GM03348 (cell line): ENCODE data around the gene EPHA3.
A peak's percentile ranks its signal among the peaks of the same experiment; 100 is the strongest.

ENCODE experiments used
- DNase-seq: peaks from one replicate; pipeline ENCODE4 v3.0.0; 2012; ENCODE audit warnings: low spot score

The EPHA3 gene

DNA sequence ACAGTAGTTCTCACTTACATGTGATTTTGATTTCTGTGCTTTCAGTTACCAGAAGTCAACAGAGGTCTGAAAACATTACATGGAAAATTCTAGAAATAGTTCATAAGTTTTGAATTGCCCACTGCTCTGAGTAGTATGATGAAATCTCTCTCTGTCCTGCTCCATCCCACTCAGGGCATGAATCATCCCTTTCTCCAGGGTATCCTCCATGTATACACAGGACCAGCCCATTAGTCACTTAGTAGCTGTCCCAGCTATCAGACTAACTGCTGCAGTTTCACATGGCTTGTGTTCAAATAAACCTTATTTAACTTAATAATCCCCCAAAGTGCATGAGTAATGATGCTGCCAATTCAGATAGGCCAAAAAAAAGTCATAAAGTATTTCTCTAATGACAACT lies 38.6 kb downstream of the EPHA3 start:
- peak; percentile 74 for DNase-seq

DNA sequence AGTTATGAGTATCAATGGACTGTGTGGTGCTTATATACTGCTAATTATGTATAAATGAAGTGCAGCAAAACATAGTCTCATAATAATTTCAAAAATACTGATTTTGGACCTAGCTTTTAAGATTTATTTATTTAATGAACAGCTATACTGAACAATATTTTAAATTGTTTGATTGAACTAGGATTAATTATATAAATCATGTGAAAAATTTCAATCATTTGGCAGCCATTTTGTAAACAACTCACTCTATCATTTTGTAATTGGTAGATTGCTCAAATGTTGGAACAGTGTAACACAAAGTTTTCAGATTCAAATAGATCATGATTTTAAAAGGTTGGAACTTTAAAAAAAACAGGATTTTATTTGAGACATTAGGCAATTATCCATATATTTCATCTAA lies 47.0 kb downstream of the EPHA3 start:
- no peak for DNase-seq

DNA sequence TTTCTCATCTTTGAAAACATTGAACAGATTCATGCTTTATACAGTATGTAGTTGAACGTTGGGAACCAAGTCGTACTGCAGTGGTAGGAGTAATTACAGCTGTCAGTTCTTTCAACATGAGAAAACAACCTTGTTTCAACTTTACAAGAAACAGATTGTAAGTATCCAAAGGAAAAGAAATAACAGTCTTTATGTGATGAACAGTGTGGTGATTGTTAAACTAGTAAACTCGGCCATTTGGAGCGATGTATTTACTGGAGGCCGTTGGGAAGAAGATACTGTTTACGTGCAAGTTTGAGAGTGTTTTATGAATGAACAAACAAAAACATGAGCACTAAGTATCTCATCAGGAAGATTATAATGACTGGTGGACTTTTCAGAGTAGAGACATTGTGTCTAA lies 48.4 kb downstream of the EPHA3 start:
- DNase-seq = no peak

DNA sequence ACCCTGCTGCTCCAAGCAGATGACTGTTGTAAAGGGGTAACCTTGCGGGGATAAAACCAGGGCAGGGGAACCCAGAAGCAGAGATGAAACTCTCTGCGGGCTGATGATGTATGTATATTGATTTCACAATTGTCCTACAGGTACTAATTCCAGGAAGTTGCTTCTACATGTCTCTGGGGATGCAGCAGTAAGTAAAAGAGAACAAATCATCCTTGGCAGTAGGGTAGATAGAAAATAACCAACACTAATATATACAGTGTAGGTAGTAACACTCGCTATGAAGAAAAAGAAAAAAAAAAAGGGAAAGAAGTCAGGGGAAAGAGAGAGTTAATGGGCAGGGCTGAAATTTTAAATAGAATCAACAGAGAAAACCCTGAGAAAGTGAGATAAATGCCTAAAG lies 50.2 kb downstream of the EPHA3 start:
- no peak for DNase-seq

DNA sequence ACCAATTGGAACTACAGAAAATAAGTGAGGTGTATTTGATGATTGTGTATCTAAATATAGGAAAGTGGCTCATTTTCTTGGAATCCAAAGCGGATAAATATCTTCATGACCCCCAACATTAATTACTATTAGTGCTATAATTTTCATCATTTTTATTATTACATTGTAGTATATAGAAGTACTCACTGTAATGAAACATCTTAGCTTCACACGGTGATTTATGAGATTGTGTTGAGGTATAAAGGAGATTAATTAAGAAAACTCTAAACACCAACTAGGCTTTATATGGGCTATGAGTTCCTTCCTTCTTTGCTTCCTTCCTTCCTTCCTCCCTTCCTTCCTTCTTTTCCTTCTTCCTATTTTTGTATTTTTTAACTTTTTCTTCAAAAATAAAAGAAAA lies 52.2 kb downstream of the EPHA3 start:
- no peak for DNase-seq

DNA sequence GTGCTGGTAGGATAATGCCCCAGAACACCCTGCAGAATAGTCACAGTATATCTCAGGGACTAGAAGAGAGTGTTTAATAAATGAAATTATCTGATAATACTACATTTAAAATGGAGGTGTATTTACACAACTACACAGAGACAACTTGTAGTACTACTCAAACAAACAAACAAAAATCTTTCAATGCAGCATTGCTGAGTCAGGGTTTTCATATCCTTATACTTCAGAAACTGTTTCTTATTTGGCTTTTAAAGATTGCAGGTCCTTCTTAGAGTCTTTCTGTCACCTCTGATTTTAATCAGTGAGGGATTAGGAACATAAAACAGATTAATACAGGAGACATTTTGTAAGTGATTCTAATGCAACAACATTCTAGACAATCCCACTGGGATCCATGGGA lies 57.4 kb downstream of the EPHA3 start:
- DNase-seq = no peak

DNA sequence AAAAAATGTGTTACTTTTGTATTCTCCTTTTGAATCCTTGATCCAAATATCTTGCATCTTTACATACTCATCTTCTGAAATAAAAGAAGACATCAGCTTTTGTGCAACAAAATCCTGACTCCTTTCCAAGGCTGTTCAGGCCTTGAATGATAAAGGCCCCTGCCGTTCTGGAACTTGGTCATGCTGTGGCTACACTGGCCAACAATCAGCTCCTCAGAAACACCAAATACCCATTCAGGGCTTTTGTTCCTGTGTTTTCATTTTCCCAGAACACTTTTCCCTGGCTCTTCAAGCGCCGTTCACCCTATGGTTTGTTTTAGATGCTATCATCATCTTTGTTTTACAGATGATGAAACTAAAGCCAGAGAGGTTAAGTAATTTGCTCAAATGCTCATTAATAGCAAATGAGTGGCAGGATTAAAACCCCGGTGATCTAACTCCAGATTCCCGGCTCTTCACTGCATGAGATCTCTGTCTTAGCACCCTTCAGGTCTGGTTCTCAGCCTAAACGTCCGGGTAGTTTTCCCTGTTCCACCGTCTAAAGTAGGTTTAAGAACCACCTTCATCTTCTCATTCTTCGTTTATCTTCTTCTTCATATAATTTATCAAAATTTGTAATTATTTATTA lies 58.3 kb downstream of the EPHA3 start:
- no peak for DNase-seq

DNA sequence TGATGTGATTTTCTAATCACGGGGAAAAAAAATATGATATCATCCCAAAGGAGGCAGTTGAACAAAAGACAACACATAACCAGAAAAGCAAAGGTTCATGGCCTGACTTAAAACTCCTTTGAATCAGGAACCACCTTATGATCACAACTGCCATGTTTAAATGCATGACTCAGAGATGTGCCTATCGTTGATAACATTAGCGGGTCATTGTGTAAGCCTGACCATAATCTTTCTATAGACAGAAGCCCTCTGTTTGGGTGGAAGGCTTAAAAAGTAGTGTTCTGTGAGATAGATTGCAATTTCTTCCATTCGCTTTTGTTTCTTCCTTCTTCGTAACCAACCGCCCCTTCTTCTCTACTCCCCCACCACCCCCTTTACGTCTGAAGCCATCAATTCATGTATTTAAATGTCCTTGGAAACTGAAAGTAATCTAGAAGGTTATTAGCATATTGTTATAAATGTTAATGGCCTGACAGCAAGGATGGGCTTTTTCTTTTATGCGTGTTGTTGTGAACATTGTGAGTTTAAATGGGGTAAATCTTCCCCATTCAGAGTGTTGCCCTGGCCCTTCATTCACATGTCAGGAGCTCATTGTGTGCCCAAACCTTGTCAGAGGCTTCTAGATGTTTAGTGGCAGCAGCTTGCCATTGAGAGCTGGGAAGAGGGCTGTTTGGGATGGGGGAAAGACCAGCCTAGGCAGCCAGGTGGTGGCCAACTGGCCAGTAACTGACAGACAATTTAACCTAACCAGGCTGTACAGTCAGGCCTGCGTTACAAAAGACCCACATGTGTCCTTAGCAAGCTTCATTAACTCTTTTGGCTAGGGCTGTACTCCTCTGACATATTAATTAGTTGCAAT lies 64.5 kb downstream of the EPHA3 start:
- DNase-seq = no peak

DNA sequence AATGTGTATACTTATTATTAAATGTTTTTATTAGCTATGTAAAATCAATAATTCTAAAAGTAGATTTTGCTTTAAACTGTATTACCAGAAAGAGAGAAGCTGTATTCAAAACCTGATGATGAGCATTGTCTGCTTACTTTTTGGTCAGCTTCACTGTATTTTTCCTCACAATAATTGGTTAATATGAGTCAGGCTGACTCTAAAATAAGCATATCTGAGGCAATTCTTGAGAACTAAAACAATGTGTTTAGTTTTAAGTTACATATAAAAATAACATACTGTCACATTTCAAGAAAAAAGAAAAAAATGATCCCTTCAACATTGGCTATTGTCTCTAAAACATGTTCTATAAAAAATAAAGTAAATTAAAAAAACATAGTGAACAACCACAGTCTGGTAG lies 66.1 kb downstream of the EPHA3 start:
- peak; percentile 2 for DNase-seq

DNA sequence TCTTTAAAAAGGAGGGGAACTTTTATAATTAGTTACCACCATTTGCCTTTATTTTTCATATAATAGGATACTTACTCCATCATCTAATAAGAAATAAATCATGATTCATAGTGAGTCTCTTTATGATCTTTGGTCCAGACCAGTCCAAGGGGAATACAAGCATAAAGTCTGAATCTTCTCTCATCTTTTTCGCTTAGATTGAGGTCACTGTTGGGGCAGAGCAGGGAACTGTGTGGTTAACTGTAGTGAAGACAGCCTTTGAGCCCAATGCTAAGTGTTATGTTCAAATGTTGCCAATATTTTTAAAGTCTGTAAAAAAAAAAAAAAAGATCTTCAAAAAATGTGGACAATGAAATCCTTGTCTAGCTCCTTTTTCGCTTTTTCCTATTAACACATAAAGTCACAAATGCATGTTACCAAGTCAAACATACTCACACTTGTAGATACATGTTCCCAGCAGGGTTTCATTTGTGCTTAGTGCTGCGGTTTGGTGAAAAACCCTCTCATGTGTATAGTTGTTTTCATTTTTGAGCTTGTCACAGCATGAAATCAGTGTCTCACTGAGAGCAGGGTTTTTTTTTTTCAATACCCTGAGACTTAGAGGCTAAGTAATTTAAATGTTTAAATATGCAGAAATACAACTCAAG lies 72.1 kb downstream of the EPHA3 start:
- no peak for DNase-seq

DNA sequence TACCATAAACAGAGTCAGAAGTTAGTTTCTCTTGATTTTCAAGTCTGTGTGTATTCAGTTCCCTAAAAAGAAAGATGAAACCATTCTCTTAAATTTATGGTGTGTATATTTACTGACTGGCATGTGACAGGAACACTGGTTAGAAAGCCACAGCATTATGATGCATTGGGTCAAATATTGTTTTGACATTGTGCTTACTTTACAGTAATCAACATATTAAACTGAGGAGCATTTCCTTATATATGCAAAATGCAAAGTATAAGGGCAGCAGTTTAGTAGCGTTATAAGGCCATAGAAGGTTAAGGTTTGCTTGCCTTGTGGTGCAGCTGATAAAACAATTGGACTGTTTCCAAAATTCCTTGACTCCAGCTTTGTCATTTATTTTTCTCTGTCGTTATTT lies 72.9 kb downstream of the EPHA3 start:
- DNase-seq = no peak

DNA sequence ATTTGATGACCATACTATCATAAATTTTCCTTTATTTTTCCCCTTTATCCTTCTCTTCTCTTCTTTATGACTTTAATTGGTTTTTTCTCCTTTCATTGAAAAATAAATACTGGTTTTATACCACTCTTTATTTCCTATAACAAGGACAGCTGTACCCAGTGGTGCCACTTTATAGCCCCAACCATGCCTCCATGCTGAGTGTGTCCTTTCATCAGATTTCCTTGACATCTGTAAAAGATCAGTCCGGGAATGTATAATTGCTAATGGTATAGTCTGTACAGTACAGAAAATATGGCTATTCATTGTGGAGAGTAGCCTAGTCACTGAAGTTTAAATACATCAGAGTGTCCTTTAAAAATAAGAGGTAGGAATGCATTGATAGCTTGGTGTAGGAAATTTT lies 74.6 kb downstream of the EPHA3 start:
- DNase-seq = no peak

DNA sequence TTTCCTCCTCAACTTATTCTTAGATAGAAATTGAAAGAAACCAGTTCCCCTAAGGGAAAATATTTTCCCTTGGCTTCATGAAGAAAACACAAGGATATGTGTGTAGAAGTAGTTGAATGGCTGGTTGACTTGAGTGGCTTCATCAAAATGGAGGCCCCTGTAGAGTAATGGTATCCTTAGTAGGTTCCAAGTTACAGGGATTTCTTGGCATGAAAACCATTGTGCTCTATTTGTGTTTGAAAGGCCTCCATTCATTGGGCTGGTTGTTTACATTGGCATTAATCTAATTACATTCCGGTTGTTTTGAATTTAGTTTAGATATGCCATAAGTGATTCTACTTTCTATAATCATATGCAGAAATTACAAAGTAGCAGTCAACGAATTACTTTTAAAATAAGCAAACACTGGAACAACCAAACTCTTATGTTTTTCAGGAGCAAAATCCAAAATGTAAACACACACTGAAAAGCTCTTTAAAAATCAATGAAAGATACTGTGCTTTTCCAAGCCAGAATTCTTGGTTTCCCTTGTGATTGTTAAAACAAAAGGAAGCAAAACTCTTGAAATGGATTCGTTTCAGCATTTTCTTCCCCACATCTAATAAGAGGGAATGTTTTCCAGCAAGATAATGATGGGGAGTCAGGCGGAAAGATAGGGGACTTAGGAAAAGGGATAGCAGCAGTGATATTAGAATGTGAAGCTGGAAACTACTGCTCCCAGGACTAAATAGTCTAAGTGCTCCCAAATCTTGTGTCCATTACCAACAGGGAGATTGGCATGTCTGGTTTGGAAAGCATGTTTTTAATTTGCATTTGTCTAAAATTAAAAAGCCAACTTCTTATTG lies 77.0 kb downstream of the EPHA3 start:
- DNase-seq = no peak

DNA sequence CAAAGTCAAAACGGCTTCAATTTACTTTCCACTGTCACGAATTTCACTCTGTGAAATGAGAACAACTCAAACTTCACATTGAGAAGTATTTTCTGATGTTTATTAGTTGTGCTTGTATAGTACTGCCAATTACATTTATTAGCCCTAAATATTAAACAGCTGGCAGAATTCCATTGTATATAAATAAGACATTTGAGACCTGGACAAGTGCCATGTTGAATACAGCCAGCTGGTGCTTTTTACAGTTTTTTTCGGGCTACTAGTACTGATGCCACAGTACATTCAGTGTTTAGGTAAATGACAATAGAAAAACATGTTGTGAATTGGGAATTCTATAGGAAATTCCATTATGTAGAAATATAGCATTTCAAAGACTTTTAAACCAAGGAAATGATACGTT lies 79.0 kb downstream of the EPHA3 start:
- no peak for DNase-seq

DNA sequence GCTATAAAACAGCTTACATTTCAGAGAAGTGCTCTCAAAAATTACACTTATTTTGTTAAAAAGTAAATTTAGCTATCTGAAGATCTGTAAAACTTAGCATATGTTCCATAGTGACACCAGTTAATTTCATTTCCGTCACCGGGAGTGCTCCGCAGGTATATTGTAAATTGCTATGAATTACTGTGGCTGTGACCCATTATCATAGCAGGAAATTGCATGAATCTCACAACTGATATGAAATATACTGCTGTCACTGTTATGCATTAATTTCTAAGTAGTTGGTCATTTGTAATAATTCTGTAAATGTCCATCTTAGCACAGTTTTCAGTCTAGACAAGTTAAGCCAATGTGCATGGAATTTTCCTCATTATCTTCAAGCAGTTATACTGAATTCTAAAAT lies 91.2 kb downstream of the EPHA3 start:
- DNase-seq = no peak

DNA sequence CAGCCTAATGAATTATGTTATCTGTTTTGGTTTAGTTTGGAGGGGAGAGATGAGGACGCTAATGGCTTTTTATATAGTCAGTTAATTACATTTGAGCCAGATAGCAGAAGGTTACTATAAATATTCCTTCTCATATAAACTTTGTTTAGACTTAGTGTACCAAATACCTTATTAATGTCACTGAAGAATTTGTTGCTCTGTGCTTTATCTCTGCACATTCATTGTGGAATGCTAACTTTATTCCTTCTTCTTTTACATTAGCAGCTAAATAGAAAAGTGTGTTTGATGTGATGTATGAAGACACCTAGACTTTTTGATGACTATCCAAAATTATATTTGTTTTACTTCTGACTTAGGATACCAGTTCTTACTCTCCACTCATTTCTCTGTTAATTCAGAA lies 105.2 kb downstream of the EPHA3 start:
- DNase-seq = no peak

DNA sequence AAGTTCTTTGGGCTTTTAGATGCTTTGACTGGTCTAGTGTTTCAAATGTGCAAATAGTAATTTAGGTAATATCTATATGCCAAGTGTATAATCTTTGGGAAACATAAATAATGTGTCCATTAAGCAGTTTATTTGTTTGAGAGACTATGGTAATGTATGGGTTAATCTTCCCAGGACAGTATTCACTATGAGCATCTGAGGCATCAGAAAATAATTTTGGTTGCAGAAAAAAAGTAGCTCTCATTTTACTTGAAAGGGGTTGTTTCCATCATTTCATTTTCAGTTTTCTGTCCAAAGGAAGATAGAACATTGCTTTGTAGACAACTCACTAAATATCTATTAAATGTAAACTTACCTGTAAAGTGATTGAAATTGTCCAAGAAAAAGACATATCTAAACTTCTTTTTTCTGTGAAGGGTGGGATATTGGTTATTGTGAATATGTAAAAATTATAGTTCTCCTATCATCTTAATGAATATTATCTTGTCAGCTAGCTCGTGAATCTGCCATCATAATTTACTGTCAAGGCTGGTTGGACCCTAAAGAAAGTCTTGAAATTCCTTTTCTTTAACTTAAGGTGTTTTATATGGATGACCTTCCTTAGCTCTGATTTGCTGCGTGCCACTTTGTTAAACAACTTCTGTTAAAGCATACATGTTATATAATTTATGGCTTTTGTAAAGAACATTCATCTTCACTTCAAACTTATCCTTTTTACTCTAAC lies 108.8 kb downstream of the EPHA3 start:
- DNase-seq = no peak

DNA sequence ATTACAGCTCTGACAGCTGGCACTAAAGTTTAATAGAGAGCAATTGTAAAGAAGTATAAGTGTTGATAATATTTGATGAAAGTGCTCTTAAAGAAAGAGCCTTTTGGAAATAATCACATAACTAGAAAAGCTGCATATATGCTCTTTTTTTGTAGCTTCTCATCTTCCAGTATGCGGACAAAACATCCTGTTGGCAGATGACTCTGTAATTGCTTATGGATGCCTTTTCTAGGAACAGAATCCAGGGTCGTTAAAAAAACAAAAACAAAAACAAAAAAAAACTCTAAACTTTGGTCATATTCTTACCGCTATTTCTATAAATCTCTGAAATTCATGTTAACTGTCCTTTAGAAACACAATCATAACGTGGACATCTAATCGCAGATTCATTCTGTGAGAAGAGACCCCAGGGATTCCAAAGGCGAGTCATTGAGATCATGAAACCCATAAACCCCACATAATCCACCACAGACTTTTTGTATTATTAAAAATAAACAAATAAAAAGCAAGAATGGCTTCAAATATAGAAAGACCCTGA lies 109.8 kb downstream of the EPHA3 start:
- no peak for DNase-seq

DNA sequence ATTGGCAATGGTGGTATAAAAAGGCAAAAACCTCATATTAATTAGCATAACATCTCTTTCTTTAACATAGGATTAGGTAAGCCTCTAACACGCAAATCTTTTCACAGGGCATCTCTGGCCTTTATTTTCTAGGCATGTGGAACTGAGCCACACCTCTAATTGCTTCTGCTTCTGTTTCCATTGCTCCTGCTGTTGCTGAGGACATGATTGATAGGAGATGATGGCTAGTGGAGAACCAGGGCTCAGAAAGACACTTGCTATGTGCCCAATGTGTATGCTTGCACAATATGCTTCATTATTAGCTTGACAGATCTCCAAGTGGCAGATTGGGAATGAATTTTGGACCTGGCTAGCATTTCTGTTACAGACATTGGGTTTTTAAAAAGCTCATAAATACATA lies 114.5 kb downstream of the EPHA3 start:
- no peak for DNase-seq

DNA sequence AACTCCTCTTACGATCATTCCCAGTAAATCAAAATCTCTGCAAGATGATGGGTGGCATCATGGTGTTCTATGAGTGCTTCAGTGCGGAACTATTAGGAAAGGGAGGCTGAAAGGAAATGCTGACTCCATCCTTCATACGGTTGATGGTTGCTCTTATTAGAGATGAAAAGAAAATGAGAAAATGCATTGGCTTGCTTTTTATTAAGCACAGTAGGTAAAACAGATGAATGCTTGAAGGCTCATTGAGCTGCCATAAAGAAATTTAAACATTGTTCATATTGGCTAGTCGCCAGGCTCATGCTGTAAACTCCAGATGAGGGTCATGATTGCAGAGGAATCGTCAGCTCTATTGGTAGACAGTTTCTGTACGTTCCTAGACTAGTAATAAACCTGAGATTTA lies 115.8 kb downstream of the EPHA3 start:
- DNase-seq = no peak

DNA sequence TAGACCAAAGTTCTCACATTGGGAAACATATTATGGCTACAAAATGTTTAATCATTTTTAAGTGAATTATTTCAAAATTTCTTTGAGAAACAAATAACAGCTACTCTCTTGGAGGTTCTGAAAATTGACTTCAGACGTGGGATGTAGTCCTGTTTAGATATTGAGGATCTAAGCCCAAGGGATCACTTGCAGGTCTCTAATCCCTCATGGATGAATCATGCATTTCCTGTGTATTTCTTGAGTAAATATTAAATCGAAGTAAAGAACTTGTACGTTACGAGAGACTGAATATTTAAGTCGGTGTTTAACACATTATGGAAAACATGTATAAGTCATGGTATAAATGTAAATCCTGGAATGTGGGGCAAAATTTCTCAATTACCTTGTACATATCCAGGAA lies 119.8 kb downstream of the EPHA3 start:
- no peak for DNase-seq

DNA sequence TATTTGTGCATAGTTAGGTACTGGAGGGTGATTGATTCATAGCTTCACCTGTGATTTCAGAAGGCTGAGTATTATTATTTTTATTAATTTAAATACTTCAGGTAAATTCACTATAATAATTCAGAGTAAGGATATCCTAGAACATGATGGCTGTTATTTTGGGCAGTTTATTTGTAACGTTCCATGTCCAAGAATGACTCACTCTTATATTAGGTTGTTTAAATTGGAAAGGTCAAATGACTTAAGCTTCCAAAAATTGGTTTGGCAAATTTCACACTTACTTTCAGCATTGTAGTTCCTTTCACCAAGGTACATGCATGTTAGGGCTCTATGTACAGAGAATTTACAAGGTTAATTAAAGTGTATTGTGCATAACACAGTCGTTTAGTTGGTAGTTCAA lies 120.2 kb downstream of the EPHA3 start:
- no peak for DNase-seq
